K562 (cell line): ENCODE measurements around the gene TMEM131L. TPM values are rescaled to one million over a fixed set of nuclear protein-coding genes. Genes with fewer than 3 reads are reported as not detected.
"Not testable (repeated sequence)": the region's sequence is repeated elsewhere in the genome, so short reads cannot be mapped to it uniquely, and the experiment has no call there.

Experiments used
- ATAC-seq: fragments of 200-7000 bp; cut with Tn5 transposase; 3 replicates; pipeline ENCODE4 v1.9.1; 2020; ENCODE audit warnings: moderate library complexity
- BruUV-seq: library from RNA; stranded (reverse); fragments of 400-500 nt; replicated peaks from 2 replicates; lab custom pipeline; 2021; lab: Mats Ljungman, UMichigan
- CTCF ChIA-PET: fragments of 300-600 bp; formaldehyde crosslinking; extraction: SDS; loops from one replicate; lab custom pipeline; 2021; ENCODE audit warnings: low intra/inter-chr PET ratio; lab: Yijun Ruan, JAX
- POLR2A ChIA-PET: fragments of 300-600, 350-650 bp; sonication (Branson Sonifier 250); formaldehyde crosslinking; extraction: SDS; loops from one replicate; lab custom pipeline; 2021; ENCODE audit warnings: antibody characterized with exemption, inconsistent platforms; lab: Yijun Ruan, JAX
- DNase-seq, 4 experiments: peaks; one replicate each; pipeline versions ENCODE4 v3.0.0 to v3.0.0-alpha.2; 2011 to 2018; ENCODE audit warnings: low spot score in 3 of 4, mixed read lengths in 3 of 4; ENCODE audit errors: extremely low read depth in 1 of 4
- FAIRE-seq: peaks from 2 replicates; lab custom pipeline; 2011; peaks lifted over from hg19 to GRCh38; lab: Jason Lieb, UNC
- H2AFZ ChIP-seq: 2 replicates; pipeline ENCODE4 v1.6.0; 2011; ENCODE audit warnings: low read depth, low read length, control low read depth, inconsistent platforms
- H3K27ac ChIP-seq: fragments of 200-600 bp; 3 replicates; pipeline ENCODE4 v1.8.0; 2011; ENCODE audit warnings: low read depth, mild to moderate bottlenecking, control low read depth, inconsistent platforms, low read length, moderate library complexity, mixed read lengths; ENCODE audit errors: extremely low read depth
- H3K27me3 ChIP-seq, 2 experiments: fragments of 300-600 bp in 1 of 2; 2 replicates in 1 of 2; 3 replicates in 1 of 2; pipeline versions ENCODE4 v1.6.0 to v1.8.0; 2011; ENCODE audit warnings: inconsistent platforms in 2 of 2, low read length in 2 of 2, mild to moderate bottlenecking in 1 of 2, mixed read lengths in 1 of 2, moderate library complexity in 1 of 2; ENCODE audit not compliant: control insufficient read depth in 2 of 2, insufficient read depth in 2 of 2
- H3K36me3 ChIP-seq: fragments of 300-600 bp; 3 replicates; pipeline ENCODE4 v1.8.0; 2011; ENCODE audit warnings: mild to moderate bottlenecking, low read length, inconsistent platforms; ENCODE audit not compliant: control insufficient read depth, insufficient read depth
- H3K4me1 ChIP-seq, 2 experiments: fragments of 200-600 bp in 1 of 2; replicated peaks in 1 of 2; 2 replicates in 1 of 2; 3 replicates in 1 of 2; pipeline versions ENCODE4 v1.5.1 to v1.8.0; 2011; ENCODE audit warnings: inconsistent platforms in 2 of 2, low read length in 2 of 2, mild to moderate bottlenecking in 1 of 2, mixed read lengths in 1 of 2, moderate library complexity in 1 of 2; ENCODE audit not compliant: control insufficient read depth in 2 of 2, insufficient read depth in 2 of 2
- H3K4me2 ChIP-seq: 2 replicates; pipeline ENCODE4 v1.6.1; 2011; ENCODE audit warnings: low read length, control low read depth, inconsistent platforms, mixed read lengths; ENCODE audit not compliant: insufficient read depth
- H3K4me3 ChIP-seq: fragments of 200-600 bp; sonication (generic), shearing (Covaris generic); 2 replicates; pipeline ENCODE4 v1.5.1; 2016; ENCODE audit warnings: control low read depth, inconsistent platforms
- H3K79me2 ChIP-seq: fragments of 200-600 bp; 3 replicates; pipeline ENCODE4 v1.8.0; 2011; ENCODE audit warnings: low read length, inconsistent platforms; ENCODE audit not compliant: control insufficient read depth, insufficient read depth
- H3K9ac ChIP-seq, 2 experiments: 2 replicates each; pipeline versions ENCODE4 v1.6.0 to v1.6.1; 2011; ENCODE audit warnings: low read depth in 2 of 2, low read length in 2 of 2, control low read depth in 1 of 2, inconsistent platforms in 1 of 2, mild to moderate bottlenecking in 1 of 2, mixed read lengths in 1 of 2; ENCODE audit not compliant: insufficient read depth in 1 of 2
- H3K9me1 ChIP-seq: one replicate; pipeline ENCODE4 v1.6.0; 2011; ENCODE audit warnings: inconsistent platforms, mild to moderate bottlenecking, low read length, moderate library complexity; ENCODE audit not compliant: control insufficient read depth, insufficient read depth
- H3K9me3 ChIP-seq: replicated peaks from 2 replicates; pipeline ENCODE4 v1.5.1; 2011; ENCODE audit warnings: low read depth, low read length, inconsistent platforms; ENCODE audit not compliant: control insufficient read depth, insufficient read depth
- H4K20me1 ChIP-seq: replicated peaks from 2 replicates; pipeline ENCODE4 v1.6.1; 2011; ENCODE audit warnings: low read length, inconsistent platforms, mixed read lengths; ENCODE audit not compliant: control insufficient read depth, insufficient read depth
- CEBPB ChIP-seq: fragments of 450-650 bp; IDR thresholded peaks from 2 replicates; pipeline ENCODE4 v1.6.1; 2016; ENCODE audit warnings: missing genetic modification characterization, missing compliant biosample characterization
- GATAD2A ChIP-seq: fragments of 450-650 bp; IDR thresholded peaks from 2 replicates; pipeline ENCODE4 v1.6.1; 2017
- MEF2D ChIP-seq: conservative IDR thresholded peaks from 2 replicates; pipeline ENCODE4 v1.6.1; 2016; ENCODE audit warnings: low read depth, missing genetic modification characterization, missing compliant biosample characterization
- PHF20 ChIP-seq: fragments of 450-650 bp; IDR thresholded peaks from 2 replicates; pipeline ENCODE4 v1.6.1; 2018; ENCODE audit not compliant: partially characterized antibody
- TAF1 ChIP-seq: IDR thresholded peaks from 2 replicates; pipeline ENCODE4 v1.6.1; 2011; ENCODE audit warnings: mild to moderate bottlenecking, low read length, moderate library complexity; ENCODE audit not compliant: insufficient read depth, control insufficient read depth, severe bottlenecking; ENCODE audit errors: extremely low read depth
- ZBED1 ChIP-seq: IDR thresholded peaks from 2 replicates; pipeline ENCODE4 v1.6.1; 2014
- ZFP30 ChIP-seq: fragments of 250-450 bp; sonication (Bioruptor Pico); IDR thresholded peaks from 2 replicates; pipeline ENCODE4 v1.8.0; 2022; ENCODE audit warnings: moderate library complexity, mild to moderate bottlenecking, inconsistent platforms, borderline replicate concordance
- ZNF436 ChIP-seq: fragments of 250-450, 450-650 bp; sonication (Bioruptor Pico); formaldehyde crosslinking; IDR thresholded peaks from 2 replicates; pipeline ENCODE4 v1.7.0; 2020; ENCODE audit warnings: mild to moderate bottlenecking
- WGBS: fragments of 100-300 bp; shearing (Covaris generic); methylation state at CpG from one replicate; pipeline ENCODE4 v1.1.6; 2016; ENCODE audit warnings: low coverage, mixed read lengths; ENCODE audit not compliant: insufficient coverage; ENCODE audit errors: missing lambda C conversion rate; 5-methylcytosine and 5-hydroxymethylcytosine counted together
- in situ Hi-C: fragments of 300-500 bp; cut with MboI; formaldehyde crosslinking; loops from 4 replicates; pipeline ENCODE4 v1.15.0; 2018; ENCODE audit warnings: inconsistent platforms, mixed read lengths
- intact Hi-C: fragments of 100-400 bp; cut with micrococcal nuclease; formaldehyde crosslinking; loops from 2 replicates; pipeline ENCODE4 v1.14.2; 2022
- polyA plus RNA-seq, 8 experiments: library from polyadenylated mRNA; depleted of rRNA in 4 of 8; stranded (reverse) in 5 of 8; unstranded in 3 of 8; fragments of >200 nt; fragmentation: Nextera tagmentation in 2 of 8; fragmentation: Illumina TruSeq in 1 of 8; extraction: Ambion mirVana in 2 of 8; extraction: Trizol in 1 of 8; gene quantifications; 2 replicates each; pipeline versions ENCODE4 v1.2.1 to v1.2.3, GENCODE V29; 2011 to 2014; ENCODE audit warnings: inconsistent platforms in 1 of 8, missing spikeins in 1 of 8
- total RNA-seq, 7 experiments: library from RNA; depleted of rRNA in 6 of 7; stranded (reverse); fragments of >200 nt in 6 of 7; fragmentation: Illumina TruSeq in 2 of 7; extraction: Trizol in 2 of 7; gene quantifications; 2 replicates each; pipeline versions ENCODE4 v1.2.1 to v1.2.3, GENCODE V29; 2011 to 2021; ENCODE audit warnings: low replicate concordance in 1 of 7

The TMEM131L gene
- total and polyA plus RNA-seq, 9 of the 15 experiments (the other 6 are each of a cell fraction or from before 2014, with no cell fraction given): 1.2 to 20.8 (median 12.9) TPM

DNA sequence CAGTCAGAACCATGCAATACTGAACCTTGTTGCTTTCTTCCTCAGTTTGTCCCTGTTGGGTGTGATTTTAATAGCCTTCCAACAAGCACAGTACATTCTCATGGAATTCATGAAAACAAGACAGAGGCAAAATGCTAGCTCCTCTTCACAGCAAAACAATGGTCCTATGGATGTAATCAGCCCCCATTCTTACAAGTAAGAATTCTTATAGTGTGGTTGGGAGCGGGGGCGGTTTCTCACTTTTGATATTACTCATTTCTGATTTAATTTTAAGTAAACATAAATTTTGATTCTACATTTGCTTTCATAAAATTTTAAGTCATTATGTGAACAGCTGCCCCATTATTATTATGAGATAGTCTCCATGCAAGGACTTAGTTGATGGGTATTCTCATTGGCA is 137.1 kb downstream of the TMEM131L start (continued):
- TF ChIP-seq CEBPB (tag) (no peak), PHF20 (no peak), ZNF436 (CRISPR knock-in tag) (no peak), TAF1 (no peak), GATAD2A (no peak), ZBED1 (no peak), ZFP30 (CRISPR knock-in tag) (no peak)
- TF ChIP-seq, all 486 proteins: peak for 0

- CTCF ChIA-PET: no interaction called here
Measured at GRCh38 chr4:153603835-153604234, 137.7 kb downstream of the TMEM131L start.

DNA sequence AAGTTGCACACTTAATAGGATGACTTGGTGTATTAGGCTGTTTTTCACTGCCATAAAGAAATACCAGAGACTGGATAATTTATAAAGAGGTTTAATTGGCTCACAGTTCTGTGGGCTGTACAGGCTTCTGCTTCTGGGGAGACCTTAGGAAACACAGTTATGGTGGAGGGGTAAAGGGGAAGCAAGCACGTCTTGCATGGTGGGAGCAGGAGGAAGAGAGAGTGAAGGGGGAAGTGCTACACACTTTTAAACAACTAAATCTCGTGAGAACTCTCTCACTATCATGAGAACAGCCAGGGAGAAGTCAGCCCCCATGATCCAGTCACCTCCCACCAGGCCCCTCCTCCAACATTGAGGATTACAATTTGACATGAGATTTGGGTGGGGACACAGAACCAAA is 142.9 kb downstream of the TMEM131L start:
- DNase-seq, H3K4me1 ChIP-seq, H3K9me3 ChIP-seq, H3K27ac ChIP-seq, H3K79me2 ChIP-seq, H3K9ac ChIP-seq, H3K4me2 ChIP-seq, FAIRE-seq, intact Hi-C loops, H3K4me3 ChIP-seq, CTCF ChIA-PET, BruUV-seq, in situ Hi-C loops, H3K27me3 ChIP-seq, H3K9me1 ChIP-seq, H4K20me1 ChIP-seq, POLR2A ChIA-PET, H2AFZ ChIP-seq, ATAC-seq: not testable (repeated sequence)
- H3K36me3 ChIP-seq: peaks cover 53% of the 10 kb centered on the region
- WGBS: 61% methylated on average over 2 of the region's 2 CpGs

More at GRCh38 chr4:153603835-153604234, 137.7 kb downstream of the TMEM131L start:
- FAIRE-seq: no peak
- no peak for ATAC-seq
- no peaks in the 10 kb centered on the region; the same call in 1 of the 2 replicates for H3K9me3 ChIP-seq
- no peaks in the 10 kb centered on the region for H4K20me1 ChIP-seq
- H2AFZ ChIP-seq: no peak overlapping the region
- 89% methylated on average over 3 of the region's 3 CpGs for WGBS
- POLR2A ChIA-PET: interaction anchor here (1.3 kb wide), 1 partner anchor 11 kb away, joined by 5 read pairs; no protein-coding TSS in a partner anchor
- H3K27me3 ChIP-seq: no peaks in the 10 kb centered on the region
- TF ChIP-seq MEF2D (tag): no peak
- no peak overlapping the region for H3K27ac ChIP-seq
- H3K4me3 ChIP-seq: no peak overlapping the region
- intact Hi-C loops: no loop called here
- in situ Hi-C loops: no loop called here
- H3K36me3 ChIP-seq: peaks cover 73% of the 10 kb centered on the region
- BruUV-seq: no TSS peak
- H3K9me1 ChIP-seq: peaks cover 6% of the 10 kb centered on the region
- no peak for DNase-seq
- no peaks in the 10 kb centered on the region for H3K79me2 ChIP-seq
- no peak overlapping the region for H3K4me2 ChIP-seq
- no peak overlapping the region for H3K9ac ChIP-seq
- H3K4me1 ChIP-seq: no peaks in the 10 kb centered on the region
